ENCODE results near the gene TMEM117.
"Not testable (repeated sequence)": the region's sequence is repeated elsewhere in the genome, so short reads cannot be mapped to it uniquely, and the experiment has no call there.

TMEM117 gene

GRCh38 chr12:43840338-43840737 is 4.5 kb downstream of the TMEM117 start:
- DNase-seq (ENCODE audit: low read depth in 2 of 2) = no peak

GRCh38 chr12:43841253-43841652 is 5.4 kb downstream of the TMEM117 start:
- no peak for DNase-seq (ENCODE audit: low read depth in 2 of 2)

- DNase-seq (ENCODE audit: low read depth in 2 of 2) = no peak
These were observed 6.4 kb downstream of the TMEM117 start for GRCh38 chr12:43842259-43842658.

- DNase-seq (ENCODE audit: low read depth in 2 of 2) = not testable (repeated sequence)
These were observed 11.7 kb downstream of the TMEM117 start for GRCh38 chr12:43847425-43848225.

GRCh38 chr12:43848226-43848507 is 12.3 kb downstream of the TMEM117 start:
- no peak for DNase-seq (ENCODE audit: low read depth in 2 of 2)

GRCh38 chr12:43848786-43849185 is 12.9 kb downstream of the TMEM117 start:
- DNase-seq (ENCODE audit: low read depth in 2 of 2) = no peak

GRCh38 chr12:43852744-43853143 is 16.9 kb downstream of the TMEM117 start:
- DNase-seq (ENCODE audit: low read depth in 2 of 2) = no peak

- DNase-seq (ENCODE audit: low read depth in 2 of 2) = no peak
These were observed 21.1 kb downstream of the TMEM117 start for GRCh38 chr12:43856972-43857371.

- DNase-seq (ENCODE audit: low read depth in 2 of 2) = no peak
These were observed 22.2 kb downstream of the TMEM117 start for GRCh38 chr12:43858096-43858495.

GRCh38 chr12:43858991-43859390 is 23.1 kb downstream of the TMEM117 start:
- DNase-seq (ENCODE audit: low read depth in 2 of 2) = no peak

- DNase-seq (ENCODE audit: low read depth in 2 of 2) = no peak
These were observed 25.3 kb downstream of the TMEM117 start for GRCh38 chr12:43861015-43861839.

GRCh38 chr12:43861840-43862150 is 25.9 kb downstream of the TMEM117 start:
- no peak for DNase-seq (ENCODE audit: low read depth in 2 of 2)

- DNase-seq (ENCODE audit: low read depth in 2 of 2) = no peak
These were observed 28.0 kb downstream of the TMEM117 start for GRCh38 chr12:43863770-43864366.

- DNase-seq (ENCODE audit: low read depth in 2 of 2) = not testable (repeated sequence)
These were observed 28.7 kb downstream of the TMEM117 start for GRCh38 chr12:43864557-43864956.

GRCh38 chr12:43869184-43869583 is 33.3 kb downstream of the TMEM117 start:
- DNase-seq (ENCODE audit: low read depth in 2 of 2) = no peak

GRCh38 chr12:43869765-43870164 is 33.9 kb downstream of the TMEM117 start:
- not testable (repeated sequence) for DNase-seq (ENCODE audit: low read depth in 2 of 2)

- not testable (repeated sequence) for DNase-seq (ENCODE audit: low read depth in 2 of 2)
These were observed 35.4 kb downstream of the TMEM117 start for GRCh38 chr12:43871258-43871657.

- DNase-seq (ENCODE audit: low read depth in 2 of 2) = no peak
These were observed 36.5 kb downstream of the TMEM117 start for GRCh38 chr12:43872396-43872795.

- DNase-seq (ENCODE audit: low read depth in 2 of 2) = no peak
These were observed 42.2 kb downstream of the TMEM117 start for GRCh38 chr12:43878050-43878449.

- DNase-seq (ENCODE audit: low read depth in 2 of 2) = no peak
These were observed 44.7 kb downstream of the TMEM117 start for GRCh38 chr12:43880547-43880946.

GRCh38 chr12:43882578-43883178 is 46.8 kb downstream of the TMEM117 start:
- no peak for DNase-seq (ENCODE audit: low read depth in 2 of 2)

- no peak for DNase-seq (ENCODE audit: low read depth in 2 of 2)
These were observed 47.4 kb downstream of the TMEM117 start for GRCh38 chr12:43883311-43883710.

- no peak for DNase-seq (ENCODE audit: low read depth in 2 of 2)
These were observed 47.9 kb downstream of the TMEM117 start for GRCh38 chr12:43883748-43884147.

All from stimulated activated CD8-positive, alpha-beta memory T cell treated with anti-CD3 and anti-CD28 coated beads, Interleukin-7, amount 100 ng/mL, for 1 hour (primary cell).